Activated T-helper 17 cell treated with anti-CD3 and anti-CD28 coated beads, Interleukin-2, amount 50 U/mL, for 72 hours (primary cell): ENCODE data around the gene C10orf53. TPM values are rescaled to one million over a fixed set of nuclear protein-coding genes. Genes with fewer than 3 reads are reported as not detected.

Experiments used
- ATAC-seq: fragments of 150-1000 bp; cut with Tn5 transposase; replicated peaks from 2 replicates; pipeline ENCODE4 v1.10.0; 2021; ENCODE audit warnings: mild to moderate bottlenecking, moderate library complexity
- H3K27ac Mint-ChIP-seq: one replicate; pipeline ENCODE4 v1.8.0; 2022; ENCODE audit warnings: mixed read lengths
- H3K27me3 Mint-ChIP-seq: one replicate; pipeline ENCODE4 v1.8.0; 2022; ENCODE audit warnings: mixed read lengths
- H3K36me3 Mint-ChIP-seq: one replicate; pipeline ENCODE4 v1.8.0; 2022; ENCODE audit warnings: low read depth, mild to moderate bottlenecking, mixed read lengths
- H3K4me1 Mint-ChIP-seq: one replicate; pipeline ENCODE4 v1.8.0; 2022; ENCODE audit warnings: mixed read lengths
- H3K4me3 Mint-ChIP-seq: one replicate; pipeline ENCODE4 v1.8.0; 2022; ENCODE audit warnings: mild to moderate bottlenecking, mixed read lengths
- H3K9me3 Mint-ChIP-seq: one replicate; pipeline ENCODE4 v1.8.0; 2022; ENCODE audit warnings: mixed read lengths
- total RNA-seq, 2 donors: library from RNA; stranded (reverse); gene quantifications; one replicate each; pipeline ENCODE4 v1.2.3, GENCODE V29; 2022

C10orf53 gene
- total RNA-seq, 2 donors from 2014 or later: not detected

- no peaks in the 10 kb centered on the region for H3K27me3 Mint-ChIP-seq
- H3K36me3 Mint-ChIP-seq: no peaks in the 10 kb centered on the region
- no peaks in the 10 kb centered on the region for H3K4me1 Mint-ChIP-seq
- no peak overlapping the region for H3K4me3 Mint-ChIP-seq
- H3K9me3 Mint-ChIP-seq: no peaks in the 10 kb centered on the region
- ATAC-seq: no peak
- no peak overlapping the region for H3K27ac Mint-ChIP-seq
Observed at GRCh38 chr10:49744091-49744685, 64.7 kb downstream of the C10orf53 start.

- Mint-ChIP-seq H3K4me3 (no peak overlapping the region), H3K4me1 (no peaks in the 10 kb centered on the region), H3K27me3 (no peaks in the 10 kb centered on the region), H3K9me3 (no peaks in the 10 kb centered on the region), H3K27ac (no peak overlapping the region), H3K36me3 (no peaks in the 10 kb centered on the region)
- no peak for ATAC-seq
Observed at GRCh38 chr10:49744924-49745605, 65.6 kb downstream of the C10orf53 start.

- Mint-ChIP-seq H3K36me3 (no peaks in the 10 kb centered on the region), H3K27ac (no peak overlapping the region), H3K9me3 (no peaks in the 10 kb centered on the region), H3K4me1 (no peaks in the 10 kb centered on the region), H3K4me3 (no peak overlapping the region), H3K27me3 (no peaks in the 10 kb centered on the region)
- ATAC-seq: no peak
Observed at GRCh38 chr10:49745756-49746155, 66.3 kb downstream of the C10orf53 start.

- H3K27ac Mint-ChIP-seq: no peak overlapping the region
- ATAC-seq: no peak
Observed at GRCh38 chr10:49746626-49747302, 67.3 kb downstream of the C10orf53 start.

More at GRCh38 chr10:49746626-49747302, 67.3 kb downstream of the C10orf53 start:
- Mint-ChIP-seq H3K27me3 (peaks cover 7% of the 10 kb centered on the region), H3K36me3 (no peaks in the 10 kb centered on the region), H3K4me3 (no peak overlapping the region), H3K4me1 (no peaks in the 10 kb centered on the region), H3K9me3 (no peaks in the 10 kb centered on the region)

Other genes with a start within 250 kb of the C10orf53 start
- gene ERCC6, start 140.5 kb upstream of the C10orf53 start, total RNA-seq: 10 to 100 TPM; 26.6 to 57.1 TPM
- gene SLC18A3, start 69.3 kb upstream of the C10orf53 start, total RNA-seq: not detected
- not detected for gene CHAT, start 65.6 kb upstream of the C10orf53 start, total RNA-seq
- gene OGDHL, start 82.7 kb downstream of the C10orf53 start, total RNA-seq: 1 to 10 TPM in 1 of 2 donors, under 1 TPM in 1; 0.21 to 1.6 TPM